K562 treated with DMSO at 1 percent for 4 hours (cell line): ENCODE results near the gene KLHL12. TPM values are rescaled to one million over a fixed set of nuclear protein-coding genes. Genes with fewer than 3 reads are reported as not detected.

Experiments
- total RNA-seq: library from RNA; unstranded; fragments of 300-600 nt; gene quantifications from 2 replicates; pipeline ENCODE4 v1.2.3, GENCODE V29; 2022; ENCODE audit not compliant: insufficient read depth

Gene KLHL12
- 17.4 and 19.4 TPM in 2 replicates for total RNA-seq

GRCh38 chr1:202926581-202927491, at the start of gene KLHL12:
TSS of gene KLHL12 (minus strand) at chr1:202927234. CDS start at chr1:202925162, 2,072 bp downstream.

GRCh38 chr1:202957733-202958543, 30.9 kb upstream of the KLHL12 start, which contains the start of gene ADIPOR1:
TSS of gene ADIPOR1 (minus strand) at chr1:202958312. CDS start at chr1:202951070, 7,242 bp downstream.

DNA sequence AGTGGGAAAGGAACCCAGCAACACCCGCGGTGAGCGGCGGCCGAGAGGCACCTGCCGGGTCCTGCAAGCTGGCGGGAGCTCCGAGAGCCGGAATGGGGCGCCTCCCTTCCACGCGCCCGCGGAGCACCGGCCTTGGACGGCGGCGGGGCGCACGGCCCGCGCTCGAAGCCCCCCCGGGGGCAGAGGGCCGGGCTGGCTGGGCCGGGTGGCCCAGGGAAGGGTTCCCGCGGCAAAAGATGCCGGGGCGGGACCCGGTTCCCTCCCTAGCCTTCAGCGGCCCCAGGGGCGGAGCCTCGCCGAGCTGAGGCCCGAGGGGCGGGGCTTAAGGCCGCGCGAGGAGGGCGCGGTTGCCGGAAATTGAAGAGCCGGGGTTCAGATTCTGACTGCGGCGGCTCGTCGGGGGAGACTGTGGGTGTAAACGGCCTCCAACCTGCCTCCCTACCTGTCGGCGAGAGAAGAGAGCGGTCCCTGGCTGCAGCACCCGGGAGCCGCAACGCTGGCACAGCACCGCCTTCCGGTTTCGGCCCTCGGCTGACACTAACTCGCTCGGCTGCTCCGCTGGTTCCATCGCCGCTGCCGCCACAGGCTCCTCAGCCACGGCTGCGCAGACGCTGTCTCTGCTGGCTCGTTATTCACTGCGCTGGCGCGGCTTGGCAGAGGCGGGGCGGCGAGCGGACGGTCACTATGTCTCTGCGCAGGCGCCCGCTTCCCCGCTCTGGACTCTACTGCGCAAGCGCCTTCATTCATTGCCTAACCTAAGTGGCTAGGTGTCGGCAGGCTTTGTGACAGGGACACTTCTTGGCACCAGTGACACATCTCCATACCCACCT, 38.3 kb downstream of the KLHL12 start, which contains the start of gene RABIF:
Gene RABIF, minus strand, starts transcription at position 619 of the 830 bp plus-strand sequence. Its CDS starts 51 bp downstream, at position 568.

Other genes starting within 250 kb of the KLHL12 start
- not detected in 2 replicates for gene SYT2, start 216.8 kb downstream of the KLHL12 start, total RNA-seq
- 22.2 and 23.9 TPM in 2 replicates for gene KDM5B, start 118.8 kb downstream of the KLHL12 start, total RNA-seq
- gene PCAT6, start 116.3 kb downstream of the KLHL12 start, total RNA-seq: 2.8 TPM in 1 of 2 replicates, not detected in the other
- 12.4 and 19.4 TPM in 2 replicates for gene RABIF, start 38.1 kb downstream of the KLHL12 start, total RNA-seq
- gene ADIPOR1, start 31.1 kb upstream of the KLHL12 start, total RNA-seq: 104 and 111 TPM in 2 replicates
- 33.2 and 34.9 TPM in 2 replicates for gene CYB5R1, start 40.0 kb upstream of the KLHL12 start, total RNA-seq
- gene TMEM183A, start 80.1 kb upstream of the KLHL12 start, total RNA-seq: 68.4 and 76.7 TPM in 2 replicates
- 1.2 and 3.1 TPM in 2 replicates for gene PPFIA4, start 99.3 kb upstream of the KLHL12 start, total RNA-seq
- not detected in 2 replicates for gene MYOG, start 158.8 kb upstream of the KLHL12 start, total RNA-seq
- not detected in 2 replicates for gene ADORA1, start 200.5 kb upstream of the KLHL12 start, total RNA-seq
- gene MYBPH, start 248.6 kb upstream of the KLHL12 start, total RNA-seq: not detected in 2 replicates